Muscle of leg (tissue), 11 donors: ENCODE data around the gene CYFIP2. TPM values are rescaled to one million over a fixed set of nuclear protein-coding genes. Genes with fewer than 3 reads are reported as not detected.

Source experiments
- DNase-seq: peaks from one replicate; pipeline ENCODE4 v3.0.0; 2013
- H3K27ac ChIP-seq: one replicate; pipeline ENCODE4 v1.5.1; 2013; ENCODE audit warnings: mild to moderate bottlenecking, low read length, control low read depth
- H3K27me3 ChIP-seq: one replicate; pipeline ENCODE4 v1.6.1; 2013; ENCODE audit warnings: low read length; ENCODE audit not compliant: control insufficient read depth, insufficient read depth
- H3K36me3 ChIP-seq: one replicate; pipeline ENCODE4 v1.6.1; 2013; ENCODE audit warnings: low read length; ENCODE audit not compliant: control insufficient read depth, insufficient read depth
- H3K4me1 ChIP-seq: one replicate; pipeline ENCODE4 v1.6.1; 2013; ENCODE audit warnings: low read length; ENCODE audit not compliant: control insufficient read depth, insufficient read depth
- H3K4me3 ChIP-seq: one replicate; pipeline ENCODE4 v1.5.1; 2013; ENCODE audit warnings: low read length, control low read depth
- H3K9me3 ChIP-seq: replicated peaks from 2 replicates; pipeline ENCODE4 v1.6.1; 2013; ENCODE audit warnings: low read depth, low read length; ENCODE audit not compliant: control insufficient read depth
- WGBS: methylation state at CpG from one replicate; pipeline ENCODE4 v1.1.5; 2013; ENCODE audit warnings: missing lambda C conversion rate; ENCODE audit not compliant: insufficient coverage; 5-methylcytosine and 5-hydroxymethylcytosine counted together
- polyA plus RNA-seq, 8 donors: library from polyadenylated mRNA; unstranded; fragments of 120-200 nt; gene quantifications; one replicate each; pipeline versions ENCODE4 v1.2.1 to v1.2.3, GENCODE V29; 2013; ENCODE audit warnings: inconsistent platforms in 1 of 8, low replicate concordance in 1 of 8; ENCODE audit not compliant: insufficient read length in 8 of 8, insufficient read depth in 1 of 8
- total RNA-seq: library from RNA; stranded (reverse); fragments of 120-200 nt; gene quantifications from one replicate; pipeline ENCODE4 v1.2.4, GENCODE V29; 2013

The CYFIP2 gene
- total and polyA plus RNA-seq, 9 donors: 3.0 to 7.8 (median 4.4) TPM

DNA sequence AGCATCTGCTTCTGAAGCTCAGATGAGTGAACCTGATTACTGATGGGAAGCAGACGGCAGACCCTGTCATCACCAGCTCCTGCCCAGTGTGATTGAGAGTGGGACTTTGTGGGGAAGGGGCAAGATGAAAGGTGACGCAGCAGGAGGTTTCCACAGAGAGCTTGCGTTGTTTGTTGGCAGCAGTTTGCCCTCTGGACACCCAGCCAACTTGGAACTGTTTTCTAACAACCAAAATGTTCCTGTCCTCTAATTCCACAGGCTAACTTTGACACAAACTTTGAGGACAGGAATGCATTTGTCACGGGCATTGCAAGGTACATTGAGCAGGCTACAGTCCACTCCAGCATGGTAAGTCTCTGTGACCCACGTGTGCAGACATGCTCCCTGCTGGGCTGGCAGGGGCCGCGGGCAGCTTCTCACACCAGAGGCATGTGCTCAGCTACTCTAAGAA lies 20.9 kb downstream of the CYFIP2 start:
- WGBS: 38% methylated on average over 4 of the region's 7 CpGs

DNA sequence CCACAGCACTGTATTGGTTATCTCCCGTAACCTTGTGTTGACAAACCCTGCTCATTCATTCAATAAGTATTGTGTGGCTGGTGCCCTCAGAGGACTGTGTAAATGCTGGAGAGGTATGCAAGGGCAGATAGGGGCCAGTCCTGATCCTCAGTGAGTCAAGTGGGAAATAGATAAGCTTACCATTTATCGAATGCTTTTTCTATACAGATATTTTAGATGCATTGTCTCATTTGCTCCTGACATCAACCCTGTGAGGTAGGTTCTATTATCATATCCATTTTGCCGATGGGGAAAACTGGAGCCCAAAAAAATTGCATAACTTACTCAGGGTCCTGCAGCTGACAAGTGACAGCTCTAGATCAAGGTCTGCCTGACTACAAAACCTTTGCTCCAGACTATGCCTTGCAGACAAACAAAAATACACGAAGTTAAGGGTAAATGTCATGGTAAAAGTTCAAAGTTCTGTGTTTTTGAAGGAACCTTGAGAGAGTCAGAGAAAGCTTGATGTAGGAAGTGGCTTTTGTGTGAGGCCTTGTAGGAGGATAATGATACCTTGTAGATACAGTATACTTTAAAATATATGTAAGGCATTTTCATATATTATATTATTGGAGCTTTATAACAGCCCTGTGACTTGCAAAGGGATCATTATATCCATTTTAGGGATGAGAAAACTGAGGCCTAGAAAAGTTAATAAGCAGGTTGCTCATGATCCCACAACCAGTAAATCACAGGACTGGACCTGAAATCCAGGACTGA lies 22.7 kb downstream of the CYFIP2 start:
- H3K4me3 ChIP-seq: no peak overlapping the region
- WGBS: no CpG with 5 or more reads among the region's 4 CpGs
- H3K27ac ChIP-seq: no peak overlapping the region
- H3K4me1 ChIP-seq: no peaks in the 10 kb centered on the region
- H3K36me3 ChIP-seq: no peaks in the 10 kb centered on the region
- no peaks in the 10 kb centered on the region for H3K9me3 ChIP-seq
- H3K27me3 ChIP-seq: no peaks in the 10 kb centered on the region
- no peak for DNase-seq

More for the DNA sequence above, 20.9 kb downstream of the CYFIP2 start:
- Histone ChIP-seq H3K36me3 (no peaks in the 10 kb centered on the region), H3K9me3 (no peaks in the 10 kb centered on the region), H3K4me1 (no peaks in the 10 kb centered on the region), H3K27me3 (no peaks in the 10 kb centered on the region), H3K27ac (no peak overlapping the region), H3K4me3 (no peak overlapping the region)
- no peak for DNase-seq

DNA sequence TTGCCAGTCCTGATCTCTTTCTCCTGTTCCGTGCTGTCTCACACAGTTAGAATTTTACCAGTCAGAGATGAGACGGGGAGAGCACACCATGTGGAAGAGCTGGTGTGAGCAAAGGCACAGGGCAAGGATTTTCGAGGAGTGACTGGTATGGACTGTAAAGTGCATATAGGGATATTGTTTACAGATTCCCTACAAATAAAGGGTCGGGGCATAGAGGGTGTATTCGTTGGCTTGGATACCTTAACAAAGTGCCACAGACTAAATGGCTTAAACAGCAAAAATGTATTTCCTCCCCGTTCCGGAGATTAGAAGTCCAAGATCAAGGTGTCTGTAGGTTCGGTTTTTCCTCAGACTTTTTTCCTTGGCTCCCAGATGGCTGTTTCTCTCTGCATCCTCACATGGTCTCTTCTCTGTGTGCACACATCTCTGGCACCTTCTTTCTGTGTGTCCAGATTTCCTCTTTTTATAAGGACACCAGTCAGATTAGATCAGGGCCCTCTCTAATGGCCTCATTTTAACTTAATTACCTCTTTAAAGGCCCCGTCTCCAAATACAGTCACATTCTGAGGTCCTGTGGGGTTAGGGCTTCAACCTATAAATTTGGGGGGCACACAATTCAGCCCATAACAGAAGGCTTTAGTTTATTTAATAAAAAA lies 23.4 kb downstream of the CYFIP2 start:
- Histone ChIP-seq H3K9me3 (no peaks in the 10 kb centered on the region), H3K4me1 (no peaks in the 10 kb centered on the region), H3K36me3 (no peaks in the 10 kb centered on the region), H3K27ac (no peak overlapping the region), H3K27me3 (no peaks in the 10 kb centered on the region), H3K4me3 (no peak overlapping the region)
- no peak for DNase-seq
- 79% methylated on average over 4 of the region's 9 CpGs for WGBS

DNA sequence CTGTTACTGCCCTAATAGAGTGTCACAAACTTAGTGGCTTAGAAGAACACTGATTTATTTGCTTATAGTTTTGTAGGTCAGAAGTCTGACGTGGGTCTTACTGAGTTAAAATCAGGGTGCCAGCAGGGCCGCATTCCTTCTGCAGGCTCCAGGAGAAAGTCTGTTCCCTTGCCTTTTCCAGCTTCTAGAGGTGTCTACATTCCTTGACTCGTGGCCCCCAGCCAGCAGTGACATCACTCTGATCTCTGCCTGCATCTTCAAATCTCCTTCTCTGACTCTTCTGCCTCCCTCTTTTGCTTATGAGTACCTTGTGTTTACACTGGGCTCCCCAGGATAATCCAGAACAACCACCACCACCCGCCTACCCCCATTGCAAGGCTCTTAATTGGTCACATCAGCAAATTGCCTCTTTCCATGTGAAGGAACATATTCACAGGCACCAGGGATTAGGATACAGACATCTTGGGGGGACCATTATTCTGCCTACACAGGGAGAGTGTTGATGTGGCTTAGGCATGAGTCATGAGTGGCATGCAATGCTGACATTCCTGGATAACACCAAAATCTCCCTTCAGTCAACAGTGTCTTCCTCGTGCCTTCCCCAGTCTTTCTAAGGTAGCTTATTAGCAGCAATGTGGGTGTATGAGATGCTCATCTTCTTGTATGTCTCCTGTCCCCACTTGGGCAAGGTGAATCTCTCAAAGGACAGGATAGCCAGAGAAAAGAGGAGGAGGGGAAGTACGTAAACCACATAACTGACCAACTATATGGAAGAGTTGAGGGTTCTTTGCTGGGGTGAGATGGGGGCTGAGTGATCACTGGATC lies 24.4 kb downstream of the CYFIP2 start:
- Histone ChIP-seq H3K27ac (no peak overlapping the region), H3K4me3 (no peak overlapping the region), H3K27me3 (no peaks in the 10 kb centered on the region), H3K9me3 (no peaks in the 10 kb centered on the region), H3K36me3 (no peaks in the 10 kb centered on the region), H3K4me1 (no peaks in the 10 kb centered on the region)
- 61% methylated on average over 3 of the region's 6 CpGs for WGBS
- DNase-seq: no peak

DNA sequence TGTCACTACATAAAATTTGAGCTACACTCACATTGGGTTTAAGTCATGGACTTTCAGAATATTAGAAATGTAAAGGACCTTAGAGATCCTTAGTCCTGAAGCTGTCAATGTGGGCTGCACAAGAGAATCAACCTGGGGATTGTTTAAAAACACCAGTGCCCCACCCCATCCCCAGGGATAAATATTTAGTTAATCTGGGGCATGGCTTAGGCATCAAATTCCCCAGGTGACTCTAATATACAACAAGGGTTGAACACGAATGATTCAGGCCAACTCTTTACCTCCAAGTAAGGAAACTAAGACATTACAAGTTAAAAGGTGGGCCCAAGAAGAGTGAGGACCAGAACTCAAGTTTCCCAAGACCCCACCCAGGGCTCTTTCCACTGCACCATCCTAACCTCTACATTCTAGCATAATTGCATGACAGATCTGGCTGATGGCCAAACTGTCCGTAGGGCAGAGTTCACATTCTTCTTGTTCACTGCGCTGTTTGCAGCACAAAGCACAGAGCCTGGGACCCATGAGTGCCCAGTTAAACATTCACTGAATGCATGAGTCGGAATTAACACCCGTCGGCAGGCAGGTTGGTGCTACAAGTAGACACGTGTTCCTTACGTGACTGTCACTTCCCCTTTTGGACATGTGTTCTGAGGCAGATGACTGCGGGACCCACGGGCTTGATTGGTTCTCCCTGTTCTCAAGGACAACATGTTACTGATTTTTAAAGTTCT lies 25.2 kb downstream of the CYFIP2 start:
- 77% methylated on average over 7 of the region's 10 CpGs for WGBS

DNA sequence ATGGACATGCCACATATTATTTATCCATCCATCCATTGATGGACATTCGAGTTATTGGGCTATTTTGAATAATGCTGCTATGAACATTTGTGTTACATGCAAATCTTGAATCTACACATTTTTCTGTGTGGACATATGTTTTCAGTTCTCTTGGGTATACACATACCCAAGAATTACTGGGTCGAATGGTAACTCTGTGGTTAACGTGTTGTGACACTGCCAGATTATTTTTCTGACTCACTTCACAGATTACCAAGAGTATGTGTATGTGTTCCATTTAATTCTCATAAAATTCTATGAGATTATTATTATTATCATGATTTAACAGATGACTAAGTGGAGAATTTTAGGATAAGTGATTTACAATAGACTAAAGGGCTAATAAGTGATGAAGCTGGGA lies 26.7 kb downstream of the CYFIP2 start:
- DNase-seq: no peak
- H3K9me3 ChIP-seq: no peaks in the 10 kb centered on the region
- H3K27me3 ChIP-seq: no peaks in the 10 kb centered on the region
- no peak overlapping the region for H3K4me3 ChIP-seq
- H3K36me3 ChIP-seq: no peaks in the 10 kb centered on the region
- no peak overlapping the region for H3K27ac ChIP-seq
- no CpG with 5 or more reads among the region's 3 CpGs for WGBS
- H3K4me1 ChIP-seq: no peaks in the 10 kb centered on the region

More for the DNA sequence above, 25.2 kb downstream of the CYFIP2 start:
- Histone ChIP-seq H3K36me3 (no peaks in the 10 kb centered on the region), H3K27ac (no peak overlapping the region), H3K4me3 (no peak overlapping the region), H3K27me3 (no peaks in the 10 kb centered on the region), H3K4me1 (no peaks in the 10 kb centered on the region), H3K9me3 (no peaks in the 10 kb centered on the region)
- DNase-seq: no peak

DNA sequence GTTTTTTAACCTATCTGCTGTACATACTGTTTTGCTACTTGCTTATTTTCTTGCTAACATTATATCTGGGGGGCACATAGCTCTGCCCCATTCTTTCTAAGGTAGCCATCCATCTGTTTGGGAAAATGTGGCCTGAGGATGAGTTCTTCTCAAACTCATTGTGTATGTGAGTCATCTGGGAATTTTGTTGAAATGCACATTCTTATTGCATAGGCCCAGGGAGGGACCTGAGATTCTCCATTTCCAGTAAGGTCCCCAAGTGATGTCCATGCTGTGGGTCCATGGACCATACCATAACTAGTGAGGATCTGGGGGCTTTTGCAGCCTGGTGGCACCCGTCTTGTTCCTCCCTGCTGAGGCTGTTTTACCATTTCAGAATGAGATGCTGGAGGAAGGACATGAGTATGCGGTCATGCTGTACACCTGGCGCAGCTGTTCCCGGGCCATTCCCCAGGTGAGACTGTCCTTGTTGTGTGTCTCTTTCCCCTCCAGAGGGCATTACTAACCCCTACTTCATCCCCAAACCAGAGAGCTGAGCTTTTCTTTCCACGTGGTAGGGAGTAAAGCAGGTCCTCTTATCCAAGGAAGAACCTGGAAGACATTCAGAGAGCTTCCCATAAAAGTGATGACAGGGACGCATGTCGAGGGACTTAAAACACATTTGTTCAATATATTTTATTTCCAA lies 28.6 kb downstream of the CYFIP2 start:
- DNase-seq: no peak
- no peak overlapping the region for H3K4me3 ChIP-seq
- no peak overlapping the region for H3K27ac ChIP-seq
- no peaks in the 10 kb centered on the region for H3K27me3 ChIP-seq
- H3K4me1 ChIP-seq: no peaks in the 10 kb centered on the region
- H3K9me3 ChIP-seq: no peaks in the 10 kb centered on the region
- WGBS: no CpG with 5 or more reads among the region's 7 CpGs
- H3K36me3 ChIP-seq: no peaks in the 10 kb centered on the region

DNA sequence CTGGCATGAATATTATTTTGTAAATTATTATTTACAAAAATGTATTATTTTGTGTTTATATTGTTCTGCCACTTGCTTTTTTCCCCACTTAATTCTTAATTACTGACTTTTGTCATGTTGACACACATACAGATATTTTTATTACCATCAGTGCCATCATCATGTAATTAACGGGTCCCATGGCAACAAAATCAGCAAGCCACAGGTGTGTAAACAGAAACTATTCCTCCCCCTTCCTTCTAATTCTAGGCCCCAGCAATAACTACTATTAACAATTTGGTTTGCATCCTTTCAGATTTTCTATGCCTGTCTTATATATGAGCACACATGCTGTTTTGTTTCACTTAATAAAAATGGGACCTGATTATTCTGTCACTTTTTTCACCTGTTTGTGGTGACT lies 29.3 kb downstream of the CYFIP2 start:
- H3K4me3 ChIP-seq: no peak overlapping the region
- H3K27me3 ChIP-seq: no peaks in the 10 kb centered on the region
- no CpG with 5 or more reads among the region's 1 CpG for WGBS
- no peaks in the 10 kb centered on the region for H3K9me3 ChIP-seq
- DNase-seq: no peak
- H3K36me3 ChIP-seq: no peaks in the 10 kb centered on the region
- no peaks in the 10 kb centered on the region for H3K4me1 ChIP-seq
- H3K27ac ChIP-seq: no peak overlapping the region

DNA sequence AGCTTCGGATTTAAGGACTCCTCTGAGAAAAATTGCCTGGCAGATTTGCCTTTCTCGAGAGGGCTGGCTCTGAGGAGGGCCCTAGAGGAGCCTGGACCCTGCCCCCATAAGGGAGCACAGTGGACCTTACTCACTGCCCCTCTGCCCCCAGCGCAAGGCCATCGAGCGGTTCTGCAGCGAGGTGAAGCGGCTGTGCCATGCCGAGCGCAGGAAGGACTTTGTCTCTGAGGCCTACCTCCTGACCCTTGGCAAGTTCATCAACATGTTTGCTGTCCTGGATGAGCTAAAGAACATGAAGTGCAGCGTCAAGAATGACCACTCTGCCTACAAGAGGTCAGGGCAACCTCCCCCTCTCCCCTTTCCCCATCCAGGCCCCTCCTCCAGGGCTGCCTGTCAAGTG lies 34.6 kb downstream of the CYFIP2 start:
- Histone ChIP-seq H3K9me3 (no peaks in the 10 kb centered on the region), H3K27me3 (no peaks in the 10 kb centered on the region), H3K36me3 (no peaks in the 10 kb centered on the region), H3K27ac (no peak overlapping the region), H3K4me3 (no peak overlapping the region), H3K4me1 (no peaks in the 10 kb centered on the region)
- no peak for DNase-seq
- WGBS: 94% methylated on average over 9 of the region's 10 CpGs
